Ishikawa (cell line): Measurements from ENCODE around the gene SUPT7L.

ENCODE experiments used
- CEBPB ChIP-seq: IDR thresholded peaks from 2 replicates; pipeline ENCODE4 v1.6.1; 2012
- CREB1 ChIP-seq: IDR thresholded peaks from 2 replicates; pipeline ENCODE4 v1.6.1; 2012; ENCODE audit warnings: low read depth
- EGR1 ChIP-seq: IDR thresholded peaks from 2 replicates; pipeline ENCODE4 v1.6.1; 2012
- EP300 ChIP-seq: IDR thresholded peaks from 2 replicates; pipeline ENCODE4 v1.6.1; 2012; ENCODE audit warnings: borderline replicate concordance
- FOXM1 ChIP-seq: IDR thresholded peaks from 2 replicates; pipeline ENCODE4 v1.6.1; 2012; ENCODE audit warnings: low read depth, borderline replicate concordance
- MAX ChIP-seq: IDR thresholded peaks from 2 replicates; pipeline ENCODE4 v1.6.1; 2012
- NFIC ChIP-seq: IDR thresholded peaks from 2 replicates; pipeline ENCODE4 v1.6.1; 2012
- RAD21 ChIP-seq: IDR thresholded peaks from 2 replicates; pipeline ENCODE4 v1.6.1; 2012; ENCODE audit warnings: low read depth
- REST ChIP-seq: IDR thresholded peaks from 2 replicates; pipeline ENCODE4 v1.6.1; 2012; ENCODE audit warnings: low read depth, mild to moderate bottlenecking
- TAF1 ChIP-seq: IDR thresholded peaks from 2 replicates; pipeline ENCODE4 v1.6.1; 2012; ENCODE audit warnings: low read depth, mild to moderate bottlenecking
- TCF12 ChIP-seq: IDR thresholded peaks from 2 replicates; pipeline ENCODE4 v1.6.1; 2012; ENCODE audit warnings: low read depth
- TEAD4 ChIP-seq: IDR thresholded peaks from 2 replicates; pipeline ENCODE4 v1.6.1; 2012
- USF1 ChIP-seq: IDR thresholded peaks from 2 replicates; pipeline ENCODE4 v1.6.1; 2012
- YY1 ChIP-seq: IDR thresholded peaks from 2 replicates; pipeline ENCODE4 v1.6.1; 2012; ENCODE audit warnings: low read depth
- ZBTB7A ChIP-seq: IDR thresholded peaks from 2 replicates; pipeline ENCODE4 v1.6.1; 2012; ENCODE audit warnings: low read depth

SUPT7L gene

GRCh38 chr2:27651056-27651455 is 12.4 kb downstream of the SUPT7L start:
- TF ChIP-seq USF1 (no peak), EP300 (no peak), MAX (no peak), TEAD4 (no peak), RAD21 (no peak), CREB1 (no peak), NFIC (no peak), TAF1 (no peak), TCF12 (no peak), CEBPB (no peak), ZBTB7A (no peak), EGR1 (no peak), REST (no peak), FOXM1 (no peak), YY1 (no peak)

GRCh38 chr2:27647737-27648136 is 15.7 kb downstream of the SUPT7L start:
- TF ChIP-seq RAD21 (no peak), USF1 (no peak), EP300 (no peak), EGR1 (no peak)

GRCh38 chr2:27647289-27647688 is 16.1 kb downstream of the SUPT7L start:
- TF ChIP-seq TCF12 (no peak), TEAD4 (no peak), RAD21 (no peak), EP300 (no peak), CREB1 (no peak), ZBTB7A (no peak), CEBPB (no peak), TAF1 (no peak), FOXM1 (no peak), EGR1 (no peak), REST (no peak), YY1 (no peak), USF1 (no peak)

- no peak for TF ChIP-seq YY1
- no peak for TF ChIP-seq TAF1
- no peak for TF ChIP-seq REST
- no peak for TF ChIP-seq CEBPB
- TF ChIP-seq EGR1: no peak
- no peak for TF ChIP-seq TEAD4
- no peak for TF ChIP-seq EP300
- no peak for TF ChIP-seq NFIC
- no peak for TF ChIP-seq FOXM1
- no peak for TF ChIP-seq CREB1
- TF ChIP-seq USF1: no peak
Measured at GRCh38 chr2:27645197-27645596, 18.2 kb downstream of the SUPT7L start.
